Measurements from ENCODE around the gene NCK2. TPM values are rescaled to one million over a fixed set of nuclear protein-coding genes. Genes with fewer than 3 reads are reported as not detected.

Gene NCK2
- total and polyA plus RNA-seq, 2 of the 4 experiments (the other 2 are of a cell fraction), result 15.8 to 22.2 TPM

GRCh38 chr2:105748566-105748965, 3.9 kb downstream of the NCK2 start:
- peaks cover 26% of the 10 kb centered on the region for H3K9me1 ChIP-seq (ENCODE audit: insufficient read depth, low read length)
- DNase-seq (no peak), ATAC-seq (ENCODE audit: low read depth) (no peak)
- peaks cover 56 to 79% of the 10 kb centered on the region in 2 experiments for H3K79me1 ChIP-seq (ENCODE audit: low read depth in 1 of 2, low read length in 2 of 2)
- dilution Hi-C loops (cut with HindIII; ENCODE audit: low sequenced_read_pairs, unreplicated experiment) (no loop called here), in situ Hi-C loops (cut with MboI; ENCODE audit: low sequenced_read_pairs) (no loop called here), intact Hi-C loops (cut with micrococcal nuclease) (loop anchor here (5.0 to 10.0 kb wide), 5 partner anchors 119 to 404 kb away; no protein-coding TSS in a partner anchor)
- no peak overlapping the region for H2AK9ac ChIP-seq (replicated peaks; ENCODE audit: low read depth, low read length, poor library complexity)
- no peak overlapping the region for H3K4me2 ChIP-seq (ENCODE audit: low read depth, low read length)
- no CpG with 5 or more reads among the region's 1 CpG for WGBS, 2 experiments (ENCODE audit: extremely low coverage in 2 of 2, insufficient read length in 1 of 2)
- no peak overlapping the region for H4K5ac ChIP-seq (ENCODE audit: low read depth, low read length)
- H3K27ac ChIP-seq (ENCODE audit: insufficient read depth, low read length), result no peak overlapping the region
- H4K91ac ChIP-seq (ENCODE audit: insufficient read depth, low read depth, low read length), result no peak overlapping the region
- ChIA-PET POLR2A (ENCODE audit: unreplicated experiment) (no interaction called here), CTCF (no interaction called here)
- no peak overlapping the region for H3K23ac ChIP-seq (ENCODE audit: low read depth, low read length)
- BruUV-seq (replicated peaks), result no TSS peak
- H3K4ac ChIP-seq (ENCODE audit: low read depth, low read length), result no peak overlapping the region
- no peak overlapping the region for H2BK120ac ChIP-seq (ENCODE audit: low read depth, low read length)
- no peaks in the 10 kb centered on the region for H3K9me3 ChIP-seq (ENCODE audit: control insufficient read depth, insufficient read depth, low read length)
- 0 out of 2 replicates have a peak, but pooled peaks cover 1% of the 10 kb centered on the region for H3K36me3 ChIP-seq (ENCODE audit: control insufficient read depth, insufficient read depth, low read length)
- no peak overlapping the region for H4K8ac ChIP-seq (ENCODE audit: low read depth in 2 of 2, low read length in 2 of 2)
- H3K56ac ChIP-seq (ENCODE audit: extremely low read depth, insufficient read depth, low read length), result no peak overlapping the region
- no peak overlapping the region for H2BK15ac ChIP-seq (ENCODE audit: low read depth, low read length)
- H3K27me3 ChIP-seq (ENCODE audit: control insufficient read depth, insufficient read depth, low read length), result no peaks in the 10 kb centered on the region
- H2BK20ac ChIP-seq (ENCODE audit: low read depth, low read length), result no peak overlapping the region
- TF ChIP-seq BHLHE40 (IDR thresholded peaks at IDR 0.05; ENCODE audit: low read depth, low read length) (no peak), CHD1 (IDR thresholded peaks at IDR 0.05; ENCODE audit: low read depth, low read length) (no peak), NFE2L2 (IDR thresholded peaks at IDR 0.05; ENCODE audit: low read depth, low read length) (no peak), USF2 (IDR thresholded peaks at IDR 0.05; ENCODE audit: low read depth, low read length) (no peak), CEBPB (IDR thresholded peaks at IDR 0.05; ENCODE audit: low read depth, low read length) (no peak), MAZ (IDR thresholded peaks at IDR 0.05; ENCODE audit: borderline replicate concordance, low read depth, low read length) (no peak), MAFK (IDR thresholded peaks at IDR 0.05; ENCODE audit: low read depth, low read length) (no peak), RCOR1 (IDR thresholded peaks at IDR 0.05; ENCODE audit: insufficient replicate concordance, low read length) (no peak)
- H3K18ac ChIP-seq (ENCODE audit: low read depth, low read length), result no peak overlapping the region
- no peak overlapping the region for H3K9ac ChIP-seq (ENCODE audit: low read depth, low read length)
- H2AK5ac ChIP-seq (ENCODE audit: low read depth, low read length), result no peak overlapping the region
- H3K4me3 ChIP-seq (ENCODE audit: insufficient read depth, low read depth, low read length), result no peak overlapping the region
- peaks cover 75% of the 10 kb centered on the region for H4K20me1 ChIP-seq (ENCODE audit: insufficient read depth, low read length)
- no peak overlapping the region for H2AFZ ChIP-seq (replicated peaks; ENCODE audit: low read length, poor library complexity)
- no peak overlapping the region for H3K14ac ChIP-seq (replicated peaks; ENCODE audit: low read depth, low read length)
- no peak overlapping the region for H2BK5ac ChIP-seq (ENCODE audit: low read depth, low read length, poor library complexity, severe bottlenecking)
- H3K4me1 ChIP-seq (ENCODE audit: control insufficient read depth, insufficient read depth, low read length), result peaks cover 6% of the 10 kb centered on the region

Data from IMR-90 (cell line).